Heart right ventricle (tissue), 16 donors: ENCODE data around the gene IFNA2. TPM values are rescaled to one million over a fixed set of nuclear protein-coding genes. Genes with fewer than 3 reads are reported as not detected.
"Not testable (repeated sequence)": the region's sequence is repeated elsewhere in the genome, so short reads cannot be mapped to it uniquely, and the experiment has no call there.

Experiments
- ATAC-seq, 8 donors: fragments of 200-7000 bp; cut with Tn5 transposase; one replicate each; pipeline ENCODE4 v1.9.1; 2020; ENCODE audit warnings: mild to moderate bottlenecking in 8 of 8, moderate library complexity in 8 of 8, moderate number of reproducible peaks in 1 of 8
- DNase-seq, 2 donors: peaks; one replicate each; pipeline ENCODE4 v3.0.0-alpha.2; 2020
- H3K27ac ChIP-seq, 10 donors: fragments of 200-600 bp; sonication (generic) in 2 of 10; one replicate each; pipeline versions ENCODE4 v1.5.0 to v1.8.0; 2020 to 2022; ENCODE audit warnings: mild to moderate bottlenecking in 3 of 10
- H3K27me3 ChIP-seq, 7 donors: fragments of 200-600 bp; one replicate each; pipeline ENCODE4 v1.8.0; 2021 to 2022; ENCODE audit warnings: mild to moderate bottlenecking in 2 of 7
- H3K36me3 ChIP-seq, 9 donors: fragments of 200-600 bp; sonication (generic) in 1 of 9; one replicate each; pipeline versions ENCODE4 v1.5.0 to v1.8.0; 2020 to 2022; ENCODE audit warnings: mild to moderate bottlenecking in 2 of 9
- H3K4me1 ChIP-seq, 9 donors: fragments of 200-600 bp; sonication (generic) in 1 of 9; one replicate each; pipeline versions ENCODE4 v1.5.0 to v1.8.0; 2020 to 2022; ENCODE audit warnings: mild to moderate bottlenecking in 4 of 9
- H3K4me3 ChIP-seq, 10 donors: fragments of 200-600 bp; sonication (generic) in 2 of 10; one replicate each; pipeline versions ENCODE4 v1.5.0 to v1.8.0; 2020 to 2022; ENCODE audit warnings: mild to moderate bottlenecking in 7 of 10, moderate library complexity in 2 of 10
- H3K9me3 ChIP-seq, 11 donors: fragments of 200-600 bp in 10 of 11; sonication (generic) in 2 of 11; one replicate each; pipeline versions ENCODE4 v1.5.0 to v1.8.0; 2013 to 2022; ENCODE audit warnings: mild to moderate bottlenecking in 2 of 11, control low read depth in 1 of 11, moderate library complexity in 1 of 11
- CTCF ChIP-seq, 9 donors: fragments of 200-600 bp; sonication (generic) in 2 of 9; IDR thresholded peaks; one replicate each; pipeline versions ENCODE4 v1.5.0 to v1.8.0; 2021 to 2022; ENCODE audit warnings: antibody characterized with exemption in 9 of 9, mild to moderate bottlenecking in 5 of 9, moderate library complexity in 1 of 9
- WGBS, 2 donors: extraction: QIAGEN DNeasy Blood & Tissue Kit; methylation state at CpG; one replicate each; pipeline ENCODE4 v1.1.7; 2013; ENCODE audit warnings: inconsistent platforms in 1 of 2; 5-methylcytosine and 5-hydroxymethylcytosine counted together
- intact Hi-C, 10 donors: fragments of 100-400 bp; cut with DNase I; formaldehyde crosslinking; loops; one replicate each; pipeline versions ENCODE4 v1.11.1 to v1.14.2; 2022
- long read RNA-seq, 3 donors: library from polyadenylated mRNA; unstranded; transcript quantifications; one replicate each; pipeline ENCODE4 v2.0.0, GENCODE V29; 2020 to 2021
- polyA plus RNA-seq, 2 donors: library from polyadenylated mRNA; stranded (reverse); fragments of 200-250 nt; gene quantifications; one replicate each; pipeline ENCODE4 v1.2.3, GENCODE V29; 2013
- total RNA-seq, 10 donors: library from RNA; stranded (reverse); fragmentation: NEBNext Ultra II Directional in 3 of 10; extraction: Animal tissue kit (Norgen Biotek cat#: 25700) in 3 of 10; gene quantifications; one replicate each; pipeline versions ENCODE4 v1.2.1 to v1.2.4, GENCODE V29; 2021 to 2023
- donor health status: Arrhythmogenic right ventricular cardiomyopathy.
- donor health status: ischemic (EF 13 %, LVEDD 7.1; RV severe dilation, severe dysfunction).
- donor health status: healthy with polysubstance abuse.
- donor health status: DM: no; HTN: yes; CAD: no.
- donor health status: DM: no; HTN: no; CAD: no.
- donor health status: ischemic (EF 25% LVEDD 6.9; RV normal size, moderate dysfunction).
- donor health status: ischemic (EF 25% LVEDD 5.7; RV mildly dilated, moderate dysfunction).
- donor health status: healthy.
- donor health status: DM: yes; HTN: yes; CAD: no.
- donor health status: Ischemic cardiomyopathy.
- donor health status: ischemic (EF 35%, LVEDD 5.7; RV mildly dilated, moderate dysfunction).
- donor health status: nonischemic (EF 11% LVEDD 7.7; RV severe dilation, severe dysfunction).
- donor health status: DM: yes; HTN: yes; CAD: no.
- donor health status: PGD.
- donor health status: ischemic (EF 29% LVEDD 5.4; RV normal size, mild dysfunction).
- donor health status: nonischemic (EF 23%, LVEDD 6.1; RV moderate dilation, normal function).

IFNA2 gene
- total RNA-seq: not detected
- polyA plus RNA-seq: not detected
- long read RNA-seq, donor 1: 0 reads
- long read RNA-seq, donor 2: 0 reads
- long read RNA-seq, donor 3: 0 reads

- H3K27me3 ChIP-seq: peaks cover 4 to 98% (median 63%) of the 10 kb centered on the region in 7 donors
- ATAC-seq (no peak), DNase-seq (no peak)
- no peaks in the 10 kb centered on the region for H3K36me3 ChIP-seq
- intact Hi-C loops: no loop called here
- H3K4me1 ChIP-seq: peaks cover 0 to 19% (median 0%) of the 10 kb centered on the region in 9 donors
- H3K4me3 ChIP-seq: no peak within 1 kb of the TSS
- TF ChIP-seq CTCF (IDR thresholded peaks at IDR 0.05): no peak
- H3K9me3 ChIP-seq: no peaks in the 10 kb centered on the region
- WGBS, 2 donors: 55 to 65% methylated on average over 1 of the region's 1 CpG
- H3K27ac ChIP-seq: no peak within 1 kb of the TSS
Measured at GRCh38 chr9:21385131-21385670, at the start of gene IFNA2. IFNA2 (minus strand) TSS chr9:21385398; CDS start chr9:21385329, 69 bp downstream.

- H3K36me3 ChIP-seq, H3K4me1 ChIP-seq, H3K4me3 ChIP-seq, ATAC-seq, H3K27ac ChIP-seq, H3K9me3 ChIP-seq, DNase-seq: not testable (repeated sequence)
- intact Hi-C loops: loop anchor here in 1 of 10 donors (10.0 kb wide), 1 partner anchor 120 kb away; no protein-coding TSS in a partner anchor
- 71 to 80% methylated on average over 7 of the region's 7 CpGs for WGBS, 2 donors
- H3K27me3 ChIP-seq: peaks cover 0 to 48% (median 24%) of the 10 kb centered on the region in 7 donors
Measured at GRCh38 chr9:21435015-21435383, 49.8 kb upstream of the IFNA2 start.

GRCh38 chr9:21434202-21435014, 49.2 kb upstream of the IFNA2 start:
- WGBS, 2 donors: 39 to 46% methylated on average over 9 of the region's 9 CpGs
- DNase-seq (peak in 1 of 2 donors; percentile 29), ATAC-seq (no peak)
- Histone ChIP-seq H3K4me1 (no peaks in the 10 kb centered on the region), H3K4me3 (no peak overlapping the region), H3K9me3 (no peaks in the 10 kb centered on the region), H3K36me3 (no peaks in the 10 kb centered on the region), H3K27me3 (peaks cover 0 to 51% (median 24%) of the 10 kb centered on the region in 7 donors), H3K27ac (no peak overlapping the region)
- TF ChIP-seq CTCF (IDR thresholded peaks at IDR 0.05): peak in 7 of 9 donors; percentile 43 to 56 (median 48)
- intact Hi-C loops: loop anchor here in 1 of 10 donors (10.0 kb wide), 1 partner anchor 120 kb away; no protein-coding TSS in a partner anchor

GRCh38 chr9:21432672-21433425, 47.7 kb upstream of the IFNA2 start:
- no peak for DNase-seq
- H3K9me3 ChIP-seq: no peaks in the 10 kb centered on the region
- no peak overlapping the region for H3K4me3 ChIP-seq
- WGBS, 2 donors: 79 to 91% methylated on average over 2 of the region's 2 CpGs
- no peaks in the 10 kb centered on the region for H3K36me3 ChIP-seq
- no peaks in the 10 kb centered on the region for H3K4me1 ChIP-seq
- intact Hi-C loops: loop anchor here in 1 of 10 donors (10.0 kb wide), 1 partner anchor 118 kb away; no protein-coding TSS in a partner anchor
- ATAC-seq: no peak
- H3K27me3 ChIP-seq: peaks cover 0 to 51% (median 27%) of the 10 kb centered on the region in 7 donors
- H3K27ac ChIP-seq: no peak overlapping the region
- no peak for TF ChIP-seq CTCF (IDR thresholded peaks at IDR 0.05)
